ENCODE results near the gene FAM200A.

GRCh38 chr7:99514050-99514449 is 37.9 kb downstream of the FAM200A start:
- no peak for TF ChIP-seq EZH2 (IDR thresholded peaks at IDR 0.05; ENCODE audit: borderline replicate concordance, low read depth, low read length, severe bottlenecking)
- no peak for TF ChIP-seq CTCF (IDR thresholded peaks at IDR 0.05; ENCODE audit: borderline replicate concordance, extremely low read depth, low read length, poor library complexity, severe bottlenecking)
